Uterus (tissue), 2 donors: Measurements from ENCODE around the gene LDLRAD2.

Experiments
- POLR2A ChIP-seq, 2 donors: fragments of 450-650 bp; IDR thresholded peaks; one replicate each; pipeline ENCODE4 v1.6.1; 2016; ENCODE audit warnings: antibody characterized with exemption in 2 of 2, mild to moderate bottlenecking in 1 of 2, moderate library complexity in 1 of 2
- TF ChIP-seq, protein P1 (sequence below), 4 experiments: fragments of 200-600 bp in 2 of 4; fragments of 450-650 bp in 2 of 4; sonication (generic) in 2 of 4; IDR thresholded peaks; one replicate each; pipeline ENCODE4 v1.5.1; 2016 to 2019; ENCODE audit warnings: antibody characterized with exemption in 4 of 4, mild to moderate bottlenecking in 2 of 4, moderate library complexity in 1 of 4

DNA sequence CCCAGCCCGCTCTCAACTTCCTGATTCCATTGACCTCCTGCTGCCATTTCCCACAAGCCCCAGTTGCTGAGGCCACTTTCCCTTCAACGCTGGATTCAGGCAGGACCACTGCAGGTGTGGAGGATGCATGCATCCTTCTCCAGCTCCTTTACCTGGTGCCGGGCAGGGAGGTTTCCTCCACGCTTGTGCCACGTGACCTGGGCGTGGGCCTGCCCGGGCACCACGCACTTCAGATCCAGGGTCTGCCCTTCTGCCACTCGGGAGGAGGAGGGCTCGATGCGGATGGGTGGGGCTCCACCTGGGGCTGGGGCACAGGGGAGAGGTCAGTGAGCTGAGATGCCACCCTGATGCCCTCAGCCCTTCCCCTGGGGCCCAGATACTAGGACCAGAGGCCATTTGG lies 31.9 kb downstream of the LDLRAD2 start:
- TF ChIP-seq, protein P1, sequence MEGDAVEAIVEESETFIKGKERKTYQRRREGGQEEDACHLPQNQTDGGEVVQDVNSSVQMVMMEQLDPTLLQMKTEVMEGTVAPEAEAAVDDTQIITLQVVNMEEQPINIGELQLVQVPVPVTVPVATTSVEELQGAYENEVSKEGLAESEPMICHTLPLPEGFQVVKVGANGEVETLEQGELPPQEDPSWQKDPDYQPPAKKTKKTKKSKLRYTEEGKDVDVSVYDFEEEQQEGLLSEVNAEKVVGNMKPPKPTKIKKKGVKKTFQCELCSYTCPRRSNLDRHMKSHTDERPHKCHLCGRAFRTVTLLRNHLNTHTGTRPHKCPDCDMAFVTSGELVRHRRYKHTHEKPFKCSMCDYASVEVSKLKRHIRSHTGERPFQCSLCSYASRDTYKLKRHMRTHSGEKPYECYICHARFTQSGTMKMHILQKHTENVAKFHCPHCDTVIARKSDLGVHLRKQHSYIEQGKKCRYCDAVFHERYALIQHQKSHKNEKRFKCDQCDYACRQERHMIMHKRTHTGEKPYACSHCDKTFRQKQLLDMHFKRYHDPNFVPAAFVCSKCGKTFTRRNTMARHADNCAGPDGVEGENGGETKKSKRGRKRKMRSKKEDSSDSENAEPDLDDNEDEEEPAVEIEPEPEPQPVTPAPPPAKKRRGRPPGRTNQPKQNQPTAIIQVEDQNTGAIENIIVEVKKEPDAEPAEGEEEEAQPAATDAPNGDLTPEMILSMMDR (IDR thresholded peaks at IDR 0.05) = no peak
- TF ChIP-seq POLR2A (IDR thresholded peaks at IDR 0.05) = no peak
